Gastrocnemius medialis (tissue), 4 donors: Measurements from ENCODE around the gene OR2J1. TPM values are rescaled to one million over a fixed set of nuclear protein-coding genes. Genes with fewer than 3 reads are reported as not detected.
"Not testable (repeated sequence)": the region's sequence is repeated elsewhere in the genome, so short reads cannot be mapped to it uniquely, and the experiment has no call there.

ENCODE experiments used
- ATAC-seq, 2 donors: fragments of 150-250 bp; one replicate each; pipeline ENCODE4 v1.9.1; 2016
- DNase-seq, 2 donors: peaks; one replicate each; pipeline ENCODE4 v3.0.0-alpha.2; 2019
- H3K27ac ChIP-seq, 4 donors: fragments of 200-600 bp; sonication (generic); 1 replicate in 1 of 4; 2 replicates in 3 of 4; pipeline ENCODE4 v1.5.1; 2016 to 2018; ENCODE audit warnings: mild to moderate bottlenecking in 2 of 4, moderate library complexity in 1 of 4
- H3K27me3 ChIP-seq, 3 donors: fragments of 200-600 bp; sonication (generic) in 2 of 3; 1 replicate in 1 of 3; 2 replicates in 2 of 3; pipeline versions ENCODE4 v1.5.1 to v1.6.0; 2016 to 2019; ENCODE audit warnings: mild to moderate bottlenecking in 1 of 3, moderate library complexity in 1 of 3
- H3K36me3 ChIP-seq, 2 donors: fragments of 200-600 bp; sonication (generic) in 1 of 2; one replicate each; pipeline ENCODE4 v1.5.1; 2017 to 2018
- H3K4me1 ChIP-seq, 2 donors: fragments of 200-600 bp; sonication (generic) in 1 of 2; one replicate each; pipeline ENCODE4 v1.5.1; 2016 to 2017; ENCODE audit warnings: mild to moderate bottlenecking in 2 of 2
- H3K4me3 ChIP-seq, 4 donors: fragments of 200-600 bp; sonication (generic) in 3 of 4; 1 replicate in 1 of 4; 2 replicates in 3 of 4; pipeline ENCODE4 v1.5.1; 2016 to 2019; ENCODE audit warnings: mild to moderate bottlenecking in 2 of 4
- H3K9me3 ChIP-seq, 3 donors: fragments of 200-600 bp; sonication (generic) in 2 of 3; 1 replicate in 1 of 3; 2 replicates in 2 of 3; pipeline ENCODE4 v1.5.1; 2016 to 2019
- CTCF ChIP-seq, 5 experiments: fragments of 450-650 bp in 3 of 5; fragments of 200-600 bp in 2 of 5; sonication (generic) in 2 of 5; IDR thresholded peaks in 4 of 5; conservative IDR thresholded peaks in 1 of 5; 1 replicate in 4 of 5; 2 replicates in 1 of 5; pipeline ENCODE4 v1.5.1; 2016 to 2019; ENCODE audit warnings: antibody characterized with exemption in 5 of 5, mild to moderate bottlenecking in 3 of 5, moderate library complexity in 3 of 5
- POLR2A ChIP-seq, 2 donors: fragments of 450-650 bp; IDR thresholded peaks; one replicate each; pipeline ENCODE4 v1.6.1; 2017; ENCODE audit warnings: antibody characterized with exemption in 2 of 2, mild to moderate bottlenecking in 2 of 2, moderate library complexity in 2 of 2
- in situ Hi-C, 4 donors: fragments of 200-750 bp; cut with MboI; loops; one replicate each; pipeline versions ENCODE4 v1.15.0 to v1.8.0; 2017; ENCODE audit warnings: low sequenced_read_pairs in 4 of 4
- intact Hi-C: fragments of 100-400 bp; cut with DNase I; formaldehyde crosslinking; loops from one replicate; pipeline ENCODE4 v1.15.1; 2023; ENCODE audit warnings: low total_unique reads
- total RNA-seq, 4 donors: library from RNA; depleted of rRNA; stranded (reverse); fragments of >200 nt; gene quantifications; one replicate each; pipeline versions ENCODE4 v1.1.0 to v1.2.3, GENCODE V29; 2016

Gene OR2J1
- total RNA-seq, 4 donors from 2014 or later: not detected

- no peak overlapping the region for H3K27ac ChIP-seq
- H3K9me3 ChIP-seq: no peaks in the 10 kb centered on the region
- ATAC-seq (no peak), DNase-seq (no peak)
- no peaks in the 10 kb centered on the region for H3K4me1 ChIP-seq
- H3K4me3 ChIP-seq: no peak overlapping the region
- H3K27me3 ChIP-seq: no peaks in the 10 kb centered on the region
- no peaks in the 10 kb centered on the region for H3K36me3 ChIP-seq
- TF ChIP-seq CTCF (IDR thresholded peaks at IDR 0.05 in 4 of 5, conservative IDR thresholded peaks at IDR 0.05 in 1 of 5): no peak
- TF ChIP-seq POLR2A (IDR thresholded peaks at IDR 0.05): no peak
- in situ Hi-C loops (no loop called here), intact Hi-C loops (no loop called here)
Measured at GRCh38 chr6:29147074-29147473, 47.8 kb downstream of the OR2J1 start.

- H3K4me1 ChIP-seq, H3K9me3 ChIP-seq, ATAC-seq, intact Hi-C loops, H3K27me3 ChIP-seq, DNase-seq, H3K27ac ChIP-seq, H3K4me3 ChIP-seq, H3K36me3 ChIP-seq, in situ Hi-C loops: not testable (repeated sequence)
Measured at GRCh38 chr6:29149444-29149843, 50.2 kb downstream of the OR2J1 start.

Other genes starting within 250 kb of the OR2J1 start
- 10 to 100 TPM; 33.6 to 45.1 (median 36.1) TPM for gene TRIM27, start 175.5 kb upstream of the OR2J1 start, total RNA-seq
- gene ZNF311, start 94.2 kb upstream of the OR2J1 start, total RNA-seq: under 1 TPM in 1 of 4 donors, not detected in 3; 0.11 TPM
- not detected for gene OR2W1, start 54.3 kb upstream of the OR2J1 start, total RNA-seq
- not detected for gene OR2B3, start 12.2 kb upstream of the OR2J1 start, total RNA-seq
- gene OR2J3, start 8.6 kb downstream of the OR2J1 start, total RNA-seq: not detected
- not detected for gene OR2J2, start 71.4 kb downstream of the OR2J1 start, total RNA-seq
- not detected for gene OR14J1, start 202.2 kb downstream of the OR2J1 start, total RNA-seq